ENCODE measurements around the gene FBN1.

FBN1 gene

GRCh38 chr15:48573780-48574179 is 71.7 kb downstream of the FBN1 start:
- TF ChIP-seq, protein P1, sequence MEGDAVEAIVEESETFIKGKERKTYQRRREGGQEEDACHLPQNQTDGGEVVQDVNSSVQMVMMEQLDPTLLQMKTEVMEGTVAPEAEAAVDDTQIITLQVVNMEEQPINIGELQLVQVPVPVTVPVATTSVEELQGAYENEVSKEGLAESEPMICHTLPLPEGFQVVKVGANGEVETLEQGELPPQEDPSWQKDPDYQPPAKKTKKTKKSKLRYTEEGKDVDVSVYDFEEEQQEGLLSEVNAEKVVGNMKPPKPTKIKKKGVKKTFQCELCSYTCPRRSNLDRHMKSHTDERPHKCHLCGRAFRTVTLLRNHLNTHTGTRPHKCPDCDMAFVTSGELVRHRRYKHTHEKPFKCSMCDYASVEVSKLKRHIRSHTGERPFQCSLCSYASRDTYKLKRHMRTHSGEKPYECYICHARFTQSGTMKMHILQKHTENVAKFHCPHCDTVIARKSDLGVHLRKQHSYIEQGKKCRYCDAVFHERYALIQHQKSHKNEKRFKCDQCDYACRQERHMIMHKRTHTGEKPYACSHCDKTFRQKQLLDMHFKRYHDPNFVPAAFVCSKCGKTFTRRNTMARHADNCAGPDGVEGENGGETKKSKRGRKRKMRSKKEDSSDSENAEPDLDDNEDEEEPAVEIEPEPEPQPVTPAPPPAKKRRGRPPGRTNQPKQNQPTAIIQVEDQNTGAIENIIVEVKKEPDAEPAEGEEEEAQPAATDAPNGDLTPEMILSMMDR (IDR thresholded peaks at IDR 0.05; ENCODE audit: poor library complexity, severe bottlenecking): no peak
- Histone ChIP-seq H3K9me3 (ENCODE audit: severe bottlenecking) (no peaks in the 10 kb centered on the region), H3K4me3 (ENCODE audit: severe bottlenecking) (no peak overlapping the region), H3K27me3 (ENCODE audit: insufficient read depth, poor library complexity, severe bottlenecking) (no peaks in the 10 kb centered on the region), H3K36me3 (ENCODE audit: low read depth) (no peaks in the 10 kb centered on the region), H3K27ac (ENCODE audit: poor library complexity, severe bottlenecking) (no peak overlapping the region), H3K4me1 (ENCODE audit: insufficient read depth, poor library complexity, severe bottlenecking) (peaks cover 10% of the 10 kb centered on the region)
- ATAC-seq (ENCODE audit: low read depth) (no peak), DNase-seq (ENCODE audit: low spot score) (no peak)

GRCh38 chr15:48572823-48573222 is 72.7 kb downstream of the FBN1 start:
- Histone ChIP-seq H3K9me3 (ENCODE audit: severe bottlenecking) (no peaks in the 10 kb centered on the region), H3K27ac (ENCODE audit: poor library complexity, severe bottlenecking) (no peak overlapping the region), H3K4me3 (ENCODE audit: severe bottlenecking) (no peak overlapping the region), H3K36me3 (ENCODE audit: low read depth) (no peaks in the 10 kb centered on the region), H3K27me3 (ENCODE audit: insufficient read depth, poor library complexity, severe bottlenecking) (no peaks in the 10 kb centered on the region), H3K4me1 (ENCODE audit: insufficient read depth, poor library complexity, severe bottlenecking) (peaks cover 9% of the 10 kb centered on the region)
- no peak for DNase-seq (ENCODE audit: low spot score)
- TF ChIP-seq, protein P1 (IDR thresholded peaks at IDR 0.05; ENCODE audit: poor library complexity, severe bottlenecking): no peak
- no peak for ATAC-seq (ENCODE audit: low read depth)

- DNase-seq (ENCODE audit: low spot score) (no peak), ATAC-seq (ENCODE audit: low read depth) (no peak)
- H3K4me3 ChIP-seq (ENCODE audit: severe bottlenecking): no peak overlapping the region
- no peak overlapping the region for H3K27ac ChIP-seq (ENCODE audit: poor library complexity, severe bottlenecking)
- no peaks in the 10 kb centered on the region for H3K36me3 ChIP-seq (ENCODE audit: low read depth)
- no peaks in the 10 kb centered on the region for H3K27me3 ChIP-seq (ENCODE audit: insufficient read depth, poor library complexity, severe bottlenecking)
- TF ChIP-seq, protein P1 (IDR thresholded peaks at IDR 0.05; ENCODE audit: poor library complexity, severe bottlenecking): no peak
- peaks cover 10% of the 10 kb centered on the region for H3K4me1 ChIP-seq (ENCODE audit: insufficient read depth, poor library complexity, severe bottlenecking)
- H3K9me3 ChIP-seq (ENCODE audit: severe bottlenecking): no peaks in the 10 kb centered on the region
Measured at GRCh38 chr15:48571510-48571909, 74.0 kb downstream of the FBN1 start.

- Histone ChIP-seq H3K36me3 (ENCODE audit: low read depth) (no peaks in the 10 kb centered on the region), H3K27ac (ENCODE audit: poor library complexity, severe bottlenecking) (no peak overlapping the region), H3K4me3 (ENCODE audit: severe bottlenecking) (no peak overlapping the region), H3K4me1 (ENCODE audit: insufficient read depth, poor library complexity, severe bottlenecking) (peaks cover 16% of the 10 kb centered on the region), H3K9me3 (ENCODE audit: severe bottlenecking) (no peaks in the 10 kb centered on the region), H3K27me3 (ENCODE audit: insufficient read depth, poor library complexity, severe bottlenecking) (no peaks in the 10 kb centered on the region)
- TF ChIP-seq, protein P1 (IDR thresholded peaks at IDR 0.05; ENCODE audit: poor library complexity, severe bottlenecking): no peak
- ATAC-seq (ENCODE audit: low read depth) (no peak), DNase-seq (ENCODE audit: low spot score) (no peak)
Measured at GRCh38 chr15:48570822-48571221, 74.7 kb downstream of the FBN1 start.

- TF ChIP-seq, protein P1 (IDR thresholded peaks at IDR 0.05; ENCODE audit: poor library complexity, severe bottlenecking): no peak
- Histone ChIP-seq H3K36me3 (ENCODE audit: low read depth) (no peaks in the 10 kb centered on the region), H3K9me3 (ENCODE audit: severe bottlenecking) (no peaks in the 10 kb centered on the region), H3K4me3 (ENCODE audit: severe bottlenecking) (no peak overlapping the region), H3K27ac (ENCODE audit: poor library complexity, severe bottlenecking) (no peak overlapping the region), H3K27me3 (ENCODE audit: insufficient read depth, poor library complexity, severe bottlenecking) (no peaks in the 10 kb centered on the region), H3K4me1 (ENCODE audit: insufficient read depth, poor library complexity, severe bottlenecking) (peaks cover 27% of the 10 kb centered on the region)
- DNase-seq (ENCODE audit: low spot score) (no peak), ATAC-seq (ENCODE audit: low read depth) (no peak)
Measured at GRCh38 chr15:48569591-48570302, 75.8 kb downstream of the FBN1 start.
